Pulmonary artery endothelial cell (primary cell): Measurements from ENCODE around the gene COL23A1. TPM values are rescaled to one million over a fixed set of nuclear protein-coding genes. Genes with fewer than 3 reads are reported as not detected.
"Not testable (repeated sequence)": the region's sequence is repeated elsewhere in the genome, so short reads cannot be mapped to it uniquely, and the experiment has no call there.

Experiments
- DNase-seq: peaks from one replicate; pipeline ENCODE4 v3.0.0-alpha.2; 2011; ENCODE audit warnings: low read depth, low spot score
- total RNA-seq: library from RNA; depleted of rRNA; stranded (reverse); fragments of >200 nt; gene quantifications from 2 replicates; pipeline ENCODE4 v1.2.3, GENCODE V29; 2014

COL23A1 gene
- total RNA-seq, 1 donor from 2014 or later = not detected

GRCh38 chr5:178274781-178275537, 315.2 kb downstream of the COL23A1 start:
- no peak for DNase-seq

- DNase-seq = no peak
Measured at GRCh38 chr5:178273665-178274541, 316.3 kb downstream of the COL23A1 start.

GRCh38 chr5:178273041-178273440, 317.2 kb downstream of the COL23A1 start:
- no peak for DNase-seq

DNA sequence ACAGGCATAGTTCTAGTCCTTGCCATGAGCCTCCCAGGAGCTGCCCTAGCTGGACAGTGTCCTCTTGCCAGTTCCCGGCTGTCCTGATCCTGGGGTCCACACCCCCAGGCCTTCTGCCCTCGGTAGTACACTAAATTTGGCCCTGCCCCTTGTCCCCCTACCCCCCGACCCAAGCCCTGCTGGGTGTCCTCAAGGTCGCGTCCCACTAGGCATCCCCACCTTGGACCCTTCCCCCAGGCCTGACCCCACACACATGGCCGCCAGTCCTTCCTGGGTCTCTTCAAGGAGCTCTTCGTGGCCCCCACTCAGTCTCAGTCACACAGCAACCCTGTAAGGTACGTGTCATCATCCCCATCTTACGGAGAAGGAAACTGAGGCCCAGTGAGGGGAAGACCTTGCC, 317.6 kb downstream of the COL23A1 start:
- no peak for DNase-seq

GRCh38 chr5:178271726-178272479, 318.3 kb downstream of the COL23A1 start:
- no peak for DNase-seq

DNA sequence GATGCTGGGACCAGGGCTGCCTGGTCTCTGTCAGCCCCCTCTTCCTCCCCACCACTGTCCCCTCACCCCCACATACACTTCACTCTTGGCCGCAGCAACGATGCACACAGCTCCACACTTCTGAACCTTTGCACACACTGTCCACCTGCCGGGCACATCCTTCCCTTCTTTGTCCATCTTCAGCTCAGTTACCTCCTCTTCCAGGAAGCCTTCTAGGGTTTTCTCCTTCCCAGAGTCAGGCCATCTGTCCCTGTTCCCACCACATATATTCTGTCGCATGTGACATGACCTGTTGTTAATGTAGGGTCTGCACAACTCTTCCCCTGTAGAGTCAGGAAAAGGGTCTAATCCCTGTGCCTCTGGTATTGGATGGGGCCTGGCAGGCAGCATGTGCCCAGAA, 319.0 kb downstream of the COL23A1 start:
- DNase-seq = no peak

- no peak for DNase-seq
Measured at GRCh38 chr5:178269499-178269898, 320.7 kb downstream of the COL23A1 start.

- DNase-seq = no peak
Measured at GRCh38 chr5:178267876-178268275, 322.3 kb downstream of the COL23A1 start.

DNA sequence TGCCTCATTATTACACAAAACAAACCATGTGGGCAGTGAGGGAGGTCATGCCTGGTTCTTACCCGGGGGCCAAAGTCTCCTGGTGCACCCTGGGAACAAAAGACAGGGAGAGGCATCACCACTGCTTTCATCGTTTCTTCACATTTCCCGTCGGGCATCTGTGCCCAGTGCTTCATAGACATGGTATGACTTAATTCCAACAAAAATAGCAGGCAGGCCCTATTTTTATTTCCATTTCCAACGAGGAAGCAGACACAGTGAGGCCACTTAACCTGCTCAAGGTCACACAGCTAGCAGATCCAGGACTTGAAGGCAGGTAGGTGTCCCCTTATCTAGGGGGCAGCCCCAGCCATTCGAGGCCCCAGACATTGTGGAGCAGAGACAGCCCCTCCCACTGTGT, 322.9 kb downstream of the COL23A1 start:
- DNase-seq = no peak

DNA sequence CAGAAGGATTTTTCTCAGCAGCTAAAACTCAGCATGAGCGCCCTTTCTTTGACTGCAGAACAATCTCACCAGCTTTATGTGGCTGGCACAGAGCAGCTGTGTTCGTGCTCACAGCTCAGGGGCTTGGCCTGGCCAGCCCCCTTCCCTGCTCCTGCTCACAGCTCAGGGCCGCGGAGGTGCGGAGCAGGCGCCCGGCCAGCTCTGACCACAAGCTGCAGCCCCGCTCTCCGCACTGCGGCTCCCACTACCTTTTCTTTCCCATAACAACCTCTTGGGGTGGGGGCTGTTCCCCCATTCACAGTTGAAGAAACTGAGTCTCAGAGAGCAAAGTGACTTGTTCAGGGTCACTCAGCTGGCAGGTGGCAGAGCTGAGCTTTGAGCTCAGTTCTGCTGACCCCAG, 323.6 kb downstream of the COL23A1 start:
- no peak for DNase-seq

DNA sequence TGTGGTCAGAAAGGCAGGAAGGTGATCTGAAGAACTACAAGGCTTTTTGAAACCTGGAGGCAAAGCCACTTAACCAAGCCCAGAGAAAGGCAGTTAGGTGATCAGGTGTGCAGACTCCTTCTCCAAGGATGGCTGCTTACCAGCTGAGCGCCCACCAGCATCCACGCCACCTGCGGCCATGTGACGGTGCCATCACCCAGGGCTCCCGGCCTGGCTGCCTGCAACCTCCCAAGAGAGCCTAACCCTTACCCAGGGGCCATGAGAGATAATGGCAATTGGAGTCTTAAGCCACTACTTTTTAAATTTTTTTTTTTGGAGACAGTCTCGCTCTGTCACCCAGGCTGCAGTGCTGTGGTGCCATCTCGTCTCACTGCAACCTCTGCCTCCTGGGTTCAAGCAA, 324.4 kb downstream of the COL23A1 start:
- DNase-seq = no peak

- DNase-seq = no peak
Measured at GRCh38 chr5:178264044-178264443, 326.1 kb downstream of the COL23A1 start.

GRCh38 chr5:178261666-178262600, 328.3 kb downstream of the COL23A1 start:
- DNase-seq = no peak

- DNase-seq = no peak
Measured at GRCh38 chr5:178259623-178260536, 330.3 kb downstream of the COL23A1 start.

- no peak for DNase-seq
Measured at GRCh38 chr5:178257650-178258049, 332.5 kb downstream of the COL23A1 start.

- DNase-seq = no peak
Measured at GRCh38 chr5:178256746-178257145, 333.4 kb downstream of the COL23A1 start.

DNA sequence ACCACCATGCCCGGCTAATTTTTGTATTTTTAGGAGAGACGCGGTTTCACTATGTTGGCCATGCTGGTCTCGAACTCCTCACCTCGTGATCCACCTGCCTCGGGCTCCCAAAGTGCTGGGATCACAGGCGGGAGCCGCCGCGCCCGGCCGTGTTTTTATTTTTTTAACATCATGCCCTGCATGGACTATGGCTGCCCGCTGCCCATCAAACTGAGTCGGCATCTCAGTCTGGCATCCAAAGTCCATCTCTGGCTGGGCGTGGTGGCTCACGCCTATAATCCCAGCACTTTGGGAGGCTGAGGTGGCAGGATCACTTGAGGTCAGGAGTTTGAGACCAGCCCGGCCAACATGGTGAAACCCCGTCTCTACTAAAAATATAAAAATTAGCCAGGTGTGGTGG, 336.6 kb downstream of the COL23A1 start:
- DNase-seq = not testable (repeated sequence)

DNA sequence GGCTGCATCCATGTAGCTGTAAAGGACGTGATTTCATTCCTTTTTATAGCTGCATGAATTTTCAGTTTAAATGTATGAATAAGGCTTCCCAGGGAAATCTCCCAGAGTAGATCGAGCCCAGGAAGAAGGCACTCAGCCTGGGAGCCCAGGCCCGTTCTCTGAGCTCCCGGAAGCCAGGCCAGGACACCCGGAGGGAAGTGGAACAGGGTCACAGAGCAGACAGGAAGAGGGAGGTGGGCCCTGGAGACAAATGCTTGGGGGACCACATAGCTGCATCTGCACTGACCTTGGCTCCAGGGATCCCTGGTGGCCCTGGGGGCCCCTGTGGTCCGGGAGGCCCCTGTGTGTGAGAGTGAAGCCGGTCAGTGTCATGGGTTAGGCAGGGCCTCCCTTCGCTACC, 337.9 kb downstream of the COL23A1 start:
- DNase-seq = no peak

DNA sequence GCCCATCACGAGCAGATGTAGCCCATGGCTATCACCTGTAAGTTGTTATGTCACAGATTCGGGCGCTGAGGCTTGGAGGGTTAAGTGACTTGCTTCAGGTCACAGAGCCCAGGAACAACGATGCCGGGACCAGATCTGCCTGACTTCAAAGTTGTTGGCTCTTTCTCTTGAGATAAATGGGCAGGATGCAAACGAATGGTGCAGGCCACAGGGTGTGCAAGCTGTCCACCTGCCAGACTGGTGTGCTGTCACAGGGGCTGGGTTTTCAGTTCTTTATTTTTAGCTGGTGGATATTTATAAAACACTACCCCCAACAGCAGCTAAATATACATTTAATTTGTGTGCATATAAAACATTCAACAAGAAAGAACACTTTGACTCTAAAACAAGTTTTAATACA, 339.9 kb downstream of the COL23A1 start:
- no peak for DNase-seq
